Measurements from ENCODE around the gene CYP27B1.

The CYP27B1 gene, protein sequence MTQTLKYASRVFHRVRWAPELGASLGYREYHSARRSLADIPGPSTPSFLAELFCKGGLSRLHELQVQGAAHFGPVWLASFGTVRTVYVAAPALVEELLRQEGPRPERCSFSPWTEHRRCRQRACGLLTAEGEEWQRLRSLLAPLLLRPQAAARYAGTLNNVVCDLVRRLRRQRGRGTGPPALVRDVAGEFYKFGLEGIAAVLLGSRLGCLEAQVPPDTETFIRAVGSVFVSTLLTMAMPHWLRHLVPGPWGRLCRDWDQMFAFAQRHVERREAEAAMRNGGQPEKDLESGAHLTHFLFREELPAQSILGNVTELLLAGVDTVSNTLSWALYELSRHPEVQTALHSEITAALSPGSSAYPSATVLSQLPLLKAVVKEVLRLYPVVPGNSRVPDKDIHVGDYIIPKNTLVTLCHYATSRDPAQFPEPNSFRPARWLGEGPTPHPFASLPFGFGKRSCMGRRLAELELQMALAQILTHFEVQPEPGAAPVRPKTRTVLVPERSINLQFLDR

DNA sequence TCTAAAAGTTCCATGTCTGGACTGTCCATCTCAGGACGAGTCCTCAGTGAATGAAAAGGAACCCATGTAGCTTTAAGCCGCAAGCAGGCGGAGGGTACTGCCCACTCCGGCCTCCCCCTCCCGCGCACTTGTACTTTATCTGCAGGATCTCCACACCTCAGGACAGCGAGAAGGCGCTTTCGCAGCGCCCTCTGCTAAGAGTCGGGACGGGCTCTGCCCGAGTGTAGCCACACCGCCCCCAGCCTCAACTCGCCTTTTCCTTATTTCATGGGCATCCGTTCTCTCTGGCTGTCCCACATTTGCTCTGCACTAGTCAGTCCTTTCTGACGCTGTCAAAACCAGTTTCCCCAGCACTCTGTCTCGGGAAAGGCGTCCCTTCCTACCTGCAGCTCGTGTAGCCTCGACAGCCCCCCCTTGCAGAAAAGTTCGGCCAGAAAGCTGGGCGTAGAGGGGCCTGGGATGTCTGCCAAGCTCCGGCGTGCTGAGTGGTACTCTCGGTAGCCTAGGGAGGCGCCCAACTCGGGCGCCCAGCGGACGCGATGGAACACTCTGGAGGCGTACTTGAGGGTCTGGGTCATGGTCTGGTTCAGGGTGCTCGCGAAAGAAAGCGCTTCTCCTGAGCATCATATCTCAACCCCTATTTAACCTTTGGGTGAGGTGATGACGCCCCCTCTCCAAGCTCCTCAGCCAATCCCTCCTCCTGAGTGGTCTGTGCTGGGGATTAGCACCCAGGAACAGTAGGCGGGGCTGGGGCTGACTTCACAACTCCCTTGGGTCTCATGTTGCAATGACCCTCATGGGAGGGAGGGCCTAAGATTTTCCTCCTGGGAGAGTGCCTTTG is at the start of gene CYP27B1:
Gene CYP27B1 (minus strand): TSS at position 615 of the 841 bp plus-strand sequence. CDS start 37 bp downstream, at position 578.
- no peak for DNase-seq (ENCODE audit: low read depth)

DNA sequence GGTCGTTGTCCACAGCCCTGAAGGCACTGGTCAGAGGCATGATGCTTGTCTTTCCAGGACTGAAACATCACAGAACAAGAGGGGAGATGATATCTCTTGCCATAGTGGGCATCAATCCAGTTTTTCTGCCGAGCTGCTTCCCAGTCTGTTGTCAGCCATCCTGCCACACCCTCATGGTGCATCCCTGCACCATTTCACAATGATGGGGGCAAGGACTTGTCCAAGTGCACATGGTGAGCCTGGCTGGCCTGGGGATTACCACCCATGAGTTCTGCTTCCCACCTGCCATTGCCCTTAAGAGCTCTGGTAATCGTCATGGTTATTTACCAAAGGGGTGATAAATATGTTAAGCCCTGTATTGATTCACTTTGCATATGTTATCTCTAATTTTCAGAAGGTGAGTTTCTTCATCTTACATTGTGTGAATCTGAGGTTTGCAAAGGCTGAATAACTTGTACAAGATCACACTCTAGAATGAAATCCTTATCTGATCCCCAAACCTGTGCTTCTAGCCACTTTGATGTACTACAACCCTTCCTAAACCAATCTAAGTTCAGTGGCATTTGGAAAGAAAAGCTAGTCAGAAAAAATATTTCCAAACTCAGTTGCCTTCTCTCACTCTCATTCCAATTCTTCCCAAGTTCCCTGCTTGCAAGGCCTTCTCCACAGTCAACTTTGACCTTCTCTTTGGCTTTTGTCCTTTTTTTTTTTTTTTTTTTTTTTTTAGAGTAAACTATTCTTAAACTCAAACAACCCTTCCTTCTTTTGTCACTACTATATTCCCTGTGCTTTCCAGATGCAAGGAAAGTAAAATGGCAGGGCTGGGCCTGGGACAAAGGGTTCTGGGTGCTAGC is 49.4 kb upstream of the CYP27B1 start:
- no peak for DNase-seq (ENCODE audit: low read depth)

DNA sequence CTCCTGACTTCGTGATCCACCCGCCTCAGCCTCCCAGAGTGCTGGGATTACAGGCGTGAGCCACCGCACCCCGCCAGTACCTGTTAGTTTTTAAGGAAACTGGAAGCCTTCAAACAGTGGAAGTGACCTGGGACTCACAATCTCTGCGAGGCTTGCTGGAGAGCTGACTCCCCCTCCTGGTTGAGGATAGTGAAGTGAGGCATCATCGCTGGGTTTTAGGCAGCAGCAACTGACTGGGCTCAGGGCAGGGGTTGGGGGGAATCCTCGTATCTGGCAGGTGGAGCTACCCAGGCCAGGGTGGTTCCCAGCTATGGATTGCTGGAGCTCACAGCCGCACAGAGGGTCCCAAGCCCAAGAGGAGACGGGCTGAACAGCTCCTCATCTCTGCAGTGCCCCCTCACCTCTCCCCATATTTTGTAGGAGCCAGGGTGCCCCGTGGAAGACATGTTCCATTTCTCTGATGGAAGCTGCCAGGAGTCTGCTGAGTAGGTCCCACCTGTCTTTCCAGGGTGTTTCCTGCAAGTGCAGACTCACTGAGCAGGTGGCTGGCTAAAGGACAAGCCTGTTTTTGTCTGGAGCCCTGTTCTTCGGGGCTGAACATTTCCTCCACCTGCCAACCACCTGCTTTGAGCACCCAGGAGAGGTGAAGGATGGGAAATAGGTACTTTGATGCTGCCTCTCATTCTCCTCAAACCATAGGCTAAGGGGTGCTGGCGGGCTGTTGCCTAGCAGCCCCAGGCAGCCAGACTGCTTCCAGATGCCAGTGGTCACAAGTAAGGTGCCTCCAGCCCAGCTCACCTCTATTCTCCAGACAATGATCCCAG is 48.5 kb upstream of the CYP27B1 start:
- no peak for DNase-seq (ENCODE audit: low read depth)

DNA sequence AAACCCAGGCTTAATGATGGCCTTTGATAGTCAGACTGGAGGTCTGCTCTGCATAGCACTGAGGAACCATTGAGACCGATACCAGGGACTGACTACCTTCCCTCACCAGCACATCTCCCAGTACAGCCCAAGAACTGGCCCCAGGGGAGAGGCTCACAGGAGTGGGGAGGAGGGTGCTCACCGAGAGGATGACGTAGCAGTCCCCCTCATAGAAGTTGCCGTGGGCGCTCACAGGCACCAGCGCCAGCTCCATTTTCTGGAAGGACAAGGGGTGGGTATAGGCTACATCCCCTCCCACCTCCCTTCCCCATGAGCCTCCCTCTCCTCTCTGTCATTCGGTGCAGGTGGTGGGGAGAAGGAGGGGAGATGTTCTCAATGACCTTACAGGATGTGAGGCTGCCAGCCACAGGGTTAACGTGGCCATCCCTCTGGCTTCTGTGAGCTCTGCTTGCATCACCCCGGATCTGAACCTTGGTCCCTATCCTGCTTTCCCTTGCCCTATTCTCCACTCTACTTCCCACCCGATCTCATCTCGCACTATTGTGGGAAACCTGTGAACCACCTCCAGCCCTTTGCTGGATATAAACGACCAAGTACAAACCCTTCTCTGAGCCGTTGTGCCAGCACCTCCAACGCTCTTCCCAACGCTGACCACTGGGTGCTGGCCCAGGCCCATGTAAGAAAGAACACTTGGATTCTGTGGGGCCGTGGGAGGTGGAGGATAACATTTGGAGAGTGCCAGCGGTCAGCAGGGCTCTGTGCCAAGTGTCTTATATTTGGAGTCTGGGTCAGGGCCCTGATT is 47.3 kb upstream of the CYP27B1 start:
- DNase-seq (ENCODE audit: low read depth), result no peak

DNA sequence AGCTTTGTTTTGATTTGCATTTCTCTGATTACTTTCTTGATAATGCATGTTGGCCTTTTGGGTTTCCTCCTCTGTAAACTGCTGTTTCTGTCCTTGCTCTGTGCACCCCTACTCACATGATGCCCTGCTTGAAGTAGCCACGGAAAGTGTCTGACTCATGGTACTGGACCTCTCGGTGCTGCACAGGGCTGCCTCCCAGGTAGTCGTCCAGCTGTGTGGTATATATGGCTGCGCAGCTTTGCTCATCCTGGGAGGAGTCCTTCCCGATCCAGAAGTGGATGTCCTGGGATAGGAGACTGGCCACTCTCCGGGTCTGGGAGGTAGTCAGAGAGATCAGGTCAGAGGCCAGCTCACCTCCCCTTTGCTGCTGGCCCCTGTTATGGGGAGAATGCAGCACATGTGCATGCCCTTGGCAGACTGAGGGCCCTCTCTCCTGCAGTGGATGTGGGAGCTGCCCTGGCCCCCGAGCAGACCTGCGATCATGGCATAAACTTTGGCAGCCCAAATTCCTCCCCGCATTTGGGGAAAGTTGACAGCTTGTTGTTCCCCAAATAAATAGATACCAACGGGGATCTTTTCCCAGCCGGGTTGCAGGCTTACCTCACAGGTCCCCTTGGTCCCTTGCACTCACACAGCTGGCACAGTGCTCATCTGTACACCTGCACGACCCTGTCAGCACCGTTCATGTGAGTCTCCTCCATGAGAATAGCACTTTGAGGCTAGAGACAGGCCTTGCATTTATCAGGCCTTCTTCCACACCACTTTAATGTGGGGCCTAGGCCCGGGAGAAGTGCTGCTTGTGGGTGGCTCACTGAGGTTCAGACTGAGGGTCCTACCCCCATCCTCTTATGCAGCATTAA is 46.5 kb upstream of the CYP27B1 start:
- no peak for DNase-seq (ENCODE audit: low read depth)

DNA sequence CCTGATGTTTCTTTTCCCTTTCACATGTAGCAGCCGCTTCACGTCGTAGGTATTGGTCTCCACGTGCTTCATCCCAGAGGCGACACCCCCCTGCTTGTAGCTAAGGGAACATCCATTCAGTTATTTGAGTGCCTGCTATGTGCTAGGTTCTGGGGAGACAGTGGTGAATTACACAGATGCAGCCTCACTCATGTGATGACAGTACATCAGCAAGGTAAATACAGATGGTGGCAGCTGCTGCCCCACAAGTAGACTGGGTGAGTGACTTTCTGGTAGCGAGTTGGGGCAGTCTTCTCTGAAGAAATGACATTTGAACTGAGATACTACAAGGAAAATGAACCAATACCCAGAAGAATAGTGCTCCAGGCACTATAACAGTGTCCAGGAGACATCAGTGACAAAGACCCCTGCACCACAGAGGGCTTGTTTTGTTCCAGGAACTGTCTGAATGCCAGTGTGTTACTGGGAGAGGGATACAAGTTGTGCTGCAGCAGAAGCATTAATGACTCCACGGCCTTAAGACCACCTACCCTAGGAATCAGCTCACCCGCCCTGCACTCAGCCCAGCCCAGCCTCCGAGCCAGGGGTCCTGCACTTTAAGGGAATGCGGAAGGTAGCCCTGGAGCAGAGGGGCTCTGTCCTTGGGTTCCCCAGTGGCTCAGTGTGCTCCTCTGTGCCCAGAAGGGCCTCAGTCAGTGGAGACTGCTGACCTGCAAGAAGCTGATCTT is 44.3 kb upstream of the CYP27B1 start:
- no peak for DNase-seq (ENCODE audit: low read depth)

DNA sequence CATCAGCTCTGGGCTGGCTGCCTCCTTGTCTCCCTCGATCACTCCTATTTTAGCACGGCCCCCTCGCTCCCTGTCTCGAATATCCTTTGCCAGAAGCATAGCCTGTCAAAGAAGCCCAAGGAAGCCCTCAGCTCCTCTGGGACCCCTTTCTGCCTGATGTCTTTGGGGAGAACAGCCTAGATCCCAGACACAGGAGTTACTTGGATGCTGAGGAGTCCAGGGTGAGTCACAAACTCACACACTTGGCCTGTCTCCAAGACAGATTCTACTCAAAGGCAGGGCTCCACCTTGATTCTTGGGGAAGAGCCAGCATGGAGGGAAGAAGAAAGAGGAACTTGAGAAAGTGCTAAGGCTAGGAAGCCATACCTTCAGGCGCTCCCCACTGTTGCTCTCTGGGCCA is 43.6 kb upstream of the CYP27B1 start:
- DNase-seq (ENCODE audit: low read depth), result no peak

DNA sequence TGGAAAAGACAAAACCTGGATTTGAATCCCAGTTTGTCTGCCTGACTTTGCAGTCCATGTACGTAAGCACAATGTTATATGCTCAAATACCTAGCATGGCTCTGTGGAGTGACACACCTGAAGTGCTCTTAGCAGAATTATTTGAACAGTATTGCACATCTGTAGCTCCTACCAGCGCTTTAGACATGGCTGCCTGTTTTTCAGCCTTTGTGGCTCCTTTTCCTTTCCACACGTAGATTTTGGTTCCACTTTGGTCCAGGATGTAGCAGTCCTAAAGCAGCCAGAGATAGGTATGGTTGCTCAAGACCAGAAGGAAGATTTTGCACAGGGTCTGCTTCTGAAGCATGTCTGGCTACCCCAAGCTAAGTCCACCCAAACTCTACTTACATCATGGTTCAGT is 42.5 kb upstream of the CYP27B1 start:
- DNase-seq (ENCODE audit: low read depth), result no peak

DNA sequence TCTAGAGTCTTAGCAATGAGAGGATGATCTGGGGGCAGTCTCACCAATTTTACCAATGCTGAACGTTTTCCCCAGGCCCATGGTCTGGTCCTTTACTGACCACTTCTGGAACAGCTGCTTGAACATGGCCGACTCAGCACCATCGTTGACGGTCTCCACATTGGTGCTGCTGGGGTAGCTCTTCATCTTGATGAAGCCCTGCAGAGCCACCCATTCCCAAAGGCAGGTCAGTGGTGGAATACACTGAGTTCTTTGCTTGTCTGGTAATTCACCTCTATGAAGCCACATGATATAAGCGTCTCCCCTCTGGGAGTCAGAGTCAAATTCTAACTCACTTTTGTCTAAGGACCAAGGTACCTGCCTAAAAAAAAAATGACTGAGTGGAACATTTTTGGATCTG is 41.5 kb upstream of the CYP27B1 start:
- no peak for DNase-seq (ENCODE audit: low read depth)

DNA sequence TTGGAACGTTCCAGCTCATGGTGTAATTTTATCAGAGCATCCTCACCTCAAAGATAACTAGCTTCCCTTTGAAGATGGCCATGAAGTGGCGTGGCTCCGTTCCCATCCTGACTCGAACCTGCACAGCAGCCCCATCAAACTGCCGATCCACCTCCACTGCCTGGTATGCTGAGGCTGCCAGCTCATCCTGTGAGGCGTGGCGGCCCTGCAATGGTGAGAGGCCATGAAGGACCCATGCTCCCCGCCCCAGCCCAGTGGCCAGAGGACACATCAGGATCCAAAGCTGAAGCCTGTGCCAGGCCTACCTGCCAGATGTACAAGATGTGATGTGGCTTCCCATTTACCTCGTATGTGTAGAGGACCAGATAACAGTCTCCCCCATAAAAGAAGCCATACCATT is 40.4 kb upstream of the CYP27B1 start:
- no peak for DNase-seq (ENCODE audit: low read depth)

DNA sequence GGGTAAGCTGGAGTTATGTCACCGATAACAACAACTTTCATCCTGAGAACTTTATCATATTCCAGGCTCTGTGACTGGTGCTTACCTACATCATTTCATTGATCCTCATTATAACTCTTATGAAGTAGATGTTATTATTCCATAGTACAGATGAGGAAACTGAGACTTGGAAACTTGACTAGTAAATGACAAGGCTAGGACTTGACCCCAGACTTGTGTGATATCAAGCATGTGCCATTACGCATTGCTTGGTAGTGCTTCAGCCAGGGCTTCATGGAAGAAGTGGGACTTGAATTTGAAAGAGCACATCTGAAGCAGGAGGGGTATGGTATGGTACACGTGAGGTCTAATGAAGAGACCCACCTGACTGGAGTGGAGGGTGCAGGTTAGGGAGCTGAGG is 39.8 kb upstream of the CYP27B1 start:
- no peak for DNase-seq (ENCODE audit: low read depth)

DNA sequence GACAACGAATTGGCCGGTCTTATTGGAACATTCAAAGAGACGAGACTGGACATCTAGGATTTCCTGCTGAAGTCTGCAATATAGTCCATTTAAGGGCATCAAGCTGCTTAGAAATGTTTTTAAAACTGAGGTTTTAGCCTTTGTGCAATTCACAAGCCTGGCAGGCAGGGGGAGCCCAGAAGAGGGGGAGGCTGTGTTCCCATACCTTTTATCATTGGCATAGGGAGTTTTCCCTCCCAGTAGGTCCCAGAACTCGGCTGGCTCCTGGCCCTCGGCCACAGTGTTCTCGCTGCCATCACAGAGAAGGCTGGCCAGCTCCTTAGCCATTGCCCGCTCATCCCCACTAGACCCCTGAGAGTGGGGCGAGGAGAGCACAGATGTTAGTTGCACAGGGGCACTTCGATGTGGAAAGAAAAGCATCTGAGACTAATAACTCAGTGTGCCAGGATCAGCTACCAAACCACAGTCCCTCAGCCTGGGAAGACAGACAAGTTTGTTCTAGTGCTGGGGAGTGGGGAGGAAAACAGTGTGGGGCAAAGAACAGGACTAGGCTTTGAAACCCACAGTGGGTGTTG is 36.5 kb upstream of the CYP27B1 start:
- no peak for DNase-seq (ENCODE audit: low read depth)

DNA sequence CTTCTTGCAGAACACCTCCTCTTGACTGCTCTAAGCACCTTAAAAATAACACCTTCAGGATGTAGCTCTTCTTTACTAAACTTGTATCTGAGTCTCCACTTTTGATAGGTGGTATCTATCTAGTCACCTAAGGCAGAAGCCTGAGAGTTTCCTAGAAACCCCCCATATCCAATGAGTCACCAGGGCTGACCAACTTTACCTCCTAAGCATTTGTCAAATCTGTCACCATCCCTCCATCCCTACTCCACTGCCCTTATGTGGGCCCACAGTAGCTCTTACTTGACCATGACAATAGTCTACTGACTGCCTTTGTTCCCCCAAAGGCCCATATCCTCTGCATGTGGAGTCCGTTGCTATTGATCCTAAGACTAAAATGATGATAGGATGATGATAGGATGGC is 35.7 kb upstream of the CYP27B1 start:
- no peak for DNase-seq (ENCODE audit: low read depth)

DNA sequence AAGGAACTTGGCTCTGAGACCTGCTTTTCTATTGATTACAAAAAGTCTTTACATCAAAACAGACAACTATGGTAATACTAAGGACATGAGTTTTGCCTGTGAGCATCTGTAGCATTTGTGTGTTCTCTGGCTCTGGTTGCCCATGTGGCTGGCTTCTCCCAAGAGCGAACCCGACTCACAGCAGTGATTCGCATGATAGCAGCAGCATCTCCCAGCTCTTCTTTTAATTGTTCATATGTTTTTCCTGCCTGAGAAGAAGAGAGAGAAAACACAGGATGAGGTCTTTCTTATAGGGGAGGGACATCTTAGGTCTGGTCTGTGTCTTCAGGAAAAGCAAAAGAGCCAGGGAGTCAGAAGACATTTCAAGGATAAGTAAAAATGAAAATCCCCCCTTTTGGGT is 34.1 kb upstream of the CYP27B1 start:
- DNase-seq (ENCODE audit: low read depth), result no peak

DNA sequence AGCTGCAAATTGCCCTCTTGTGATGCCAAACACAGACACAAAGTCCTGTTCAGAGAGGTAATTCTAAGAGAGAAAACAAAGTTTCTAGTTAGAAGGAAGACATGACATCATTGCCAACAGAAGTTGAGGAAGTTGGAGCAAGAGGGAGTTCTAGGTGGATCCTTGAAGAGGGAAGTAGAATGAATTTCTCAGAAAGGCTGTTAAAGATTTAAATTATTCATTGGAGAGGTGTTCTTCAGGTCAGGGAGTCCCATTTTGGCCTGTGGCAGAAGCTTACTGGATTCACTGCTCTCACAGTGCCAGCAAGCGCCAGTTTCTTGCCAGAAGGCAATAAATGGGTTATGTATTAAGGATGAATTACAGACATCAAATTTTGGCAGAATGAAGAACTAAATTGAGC is 31.1 kb upstream of the CYP27B1 start:
- DNase-seq (ENCODE audit: low read depth), result no peak

DNA sequence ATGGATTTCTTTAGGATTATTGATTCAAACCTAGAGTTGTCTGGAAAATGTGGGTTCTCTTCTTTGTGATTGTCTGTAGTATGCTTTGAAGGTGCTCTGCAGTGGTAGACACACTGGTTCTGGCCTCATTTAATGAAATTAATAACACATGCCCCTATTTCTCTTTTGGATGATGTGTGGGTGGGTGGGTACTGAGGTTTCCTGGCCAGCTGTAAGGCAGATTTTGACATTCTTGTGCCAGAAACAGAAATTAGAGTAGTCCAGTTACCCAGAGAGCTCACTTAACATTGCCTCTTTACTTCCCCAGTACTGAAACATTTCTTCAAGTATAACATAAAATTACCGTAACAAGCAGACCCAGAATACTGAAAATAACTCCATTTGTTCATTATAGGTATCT is 30.1 kb upstream of the CYP27B1 start:
- DNase-seq (ENCODE audit: low read depth), result no peak

DNA sequence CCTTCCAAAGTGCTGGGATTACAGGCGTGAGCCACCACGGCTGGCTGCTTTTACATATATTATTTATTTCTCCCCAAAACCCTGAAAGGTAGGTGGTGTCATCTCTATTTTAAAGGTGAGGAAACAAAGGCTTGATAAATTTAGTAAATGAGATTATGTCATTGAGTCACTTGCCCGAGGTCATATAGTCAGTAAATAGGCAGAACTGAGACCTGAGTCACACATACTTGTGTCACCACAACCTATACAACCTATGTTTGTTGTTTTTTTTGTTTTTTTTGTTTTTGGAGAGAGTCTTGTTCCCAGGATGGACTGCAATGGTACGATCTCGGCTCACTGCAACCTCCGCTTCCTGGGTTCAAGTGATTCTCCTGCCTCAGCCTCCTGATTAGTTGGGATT is 28.5 kb upstream of the CYP27B1 start:
- DNase-seq (ENCODE audit: low read depth), result no peak

DNA sequence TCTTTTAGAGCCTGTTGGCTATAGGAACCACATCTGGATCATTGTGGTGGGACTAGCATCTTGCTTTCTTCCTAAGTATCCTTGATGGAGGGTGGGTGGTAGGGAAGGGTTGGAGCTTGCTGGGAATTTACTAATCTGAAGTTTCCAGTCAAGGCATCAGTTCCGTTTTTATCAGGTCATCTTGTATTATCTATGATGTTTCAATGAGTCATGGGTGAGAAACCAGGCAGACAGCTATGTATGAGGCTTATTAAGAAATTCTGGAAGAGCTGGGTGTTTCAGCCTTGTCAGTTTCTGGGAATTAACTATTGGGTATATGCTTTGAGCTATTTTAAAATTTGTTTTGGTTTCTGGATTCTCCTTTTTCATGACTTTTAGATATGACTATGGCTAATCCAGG is 27.0 kb upstream of the CYP27B1 start:
- no peak for DNase-seq (ENCODE audit: low read depth)

Measured in T-helper 22 cell (primary cell).